ENCODE data around the gene MICALL1. TPM values are rescaled to one million over a fixed set of nuclear protein-coding genes. Genes with fewer than 3 reads are reported as not detected.

The MICALL1 gene
- total RNA-seq, 1 donor from 2014 or later, result 36.4 TPM

GRCh38 chr22:37985751-37986281 lies 79.7 kb downstream of the MICALL1 start:
- no peak for DNase-seq

- no peak for DNase-seq
Observed at GRCh38 chr22:37986371-37986770, 80.3 kb downstream of the MICALL1 start.

- DNase-seq, result no peak
Observed at GRCh38 chr22:37989146-37990045, 83.3 kb downstream of the MICALL1 start.

- DNase-seq, result no peak
Observed at GRCh38 chr22:37990301-37990700, 84.2 kb downstream of the MICALL1 start.

- no peak for DNase-seq
Observed at GRCh38 chr22:37990862-37991261, 84.8 kb downstream of the MICALL1 start.

GRCh38 chr22:37991731-37992442 lies 85.8 kb downstream of the MICALL1 start:
- DNase-seq, result no peak

Other genes with a start within 250 kb of the MICALL1 start
- gene PDXP, start 247.6 kb upstream of the MICALL1 start, total RNA-seq, result 9.0 and 13.3 TPM in 2 replicates
- gene LGALS1, start 230.7 kb upstream of the MICALL1 start, total RNA-seq, result 2,321 and 4,948 TPM in 2 replicates
- 22.9 and 23.1 TPM in 2 replicates for gene NOL12, start 220.0 kb upstream of the MICALL1 start, total RNA-seq
- gene TRIOBP, start 209.2 kb upstream of the MICALL1 start, total RNA-seq, result 165 and 227 TPM in 2 replicates
- 24.5 and 37.6 TPM in 2 replicates for gene GCAT, start 98.4 kb upstream of the MICALL1 start, total RNA-seq
- 0.14 TPM in 1 of 2 replicates, not detected in the other for gene GALR3, start 82.9 kb upstream of the MICALL1 start, total RNA-seq
- gene ANKRD54, start 62.0 kb upstream of the MICALL1 start, total RNA-seq, result 43.6 and 44.3 TPM in 2 replicates
- 358 and 454 TPM in 2 replicates for gene EIF3L, start 56.9 kb upstream of the MICALL1 start, total RNA-seq
- gene C22orf23, start 47.3 kb downstream of the MICALL1 start, total RNA-seq, result 0.05 TPM in 1 of 2 replicates, not detected in the other
- 46.6 and 48.7 TPM in 2 replicates for gene POLR2F, start 47.4 kb downstream of the MICALL1 start, total RNA-seq
- gene SOX10, start 78.3 kb downstream of the MICALL1 start, total RNA-seq, result not detected in 2 replicates
- 15.5 and 18.7 TPM in 2 replicates for gene PICK1, start 151.1 kb downstream of the MICALL1 start, total RNA-seq
- gene SLC16A8, start 177.9 kb downstream of the MICALL1 start, total RNA-seq, result 0.05 TPM in 1 of 2 replicates, not detected in the other
- gene BAIAP2L2, start 204.4 kb downstream of the MICALL1 start, total RNA-seq, result not detected in 2 replicates